ENCODE data around the gene TMEM200B.

Gene TMEM200B

GRCh38 chr1:29166291-29166878, 42.7 kb upstream of the TMEM200B start:
- no peak overlapping the region; the same call in 1 of the 2 replicates for H3K27ac ChIP-seq (ENCODE audit: low read length)
- H4K20me1 ChIP-seq (ENCODE audit: insufficient read depth, low read length) = peaks cover 97% of the 10 kb centered on the region
- peaks cover 100% of the 10 kb centered on the region for H3K79me2 ChIP-seq (ENCODE audit: insufficient read depth, low read length)
- H3K4me2 ChIP-seq (ENCODE audit: insufficient read depth, low read length) = no peak overlapping the region
- H3K27me3 ChIP-seq (ENCODE audit: insufficient read depth, low read length, poor library complexity) = no peaks in the 10 kb centered on the region
- peak; percentile 53 for DNase-seq
- H3K4me3 ChIP-seq (ENCODE audit: low read depth in 1 of 2, low read length in 2 of 2) = no peak overlapping the region
- H3K9ac ChIP-seq (ENCODE audit: low read depth, low read length) = no peak overlapping the region
- H3K9me3 ChIP-seq (ENCODE audit: insufficient read depth, low read length, severe bottlenecking) = no peaks in the 10 kb centered on the region
- no peak for TF ChIP-seq CTCF (IDR thresholded peaks at IDR 0.05; ENCODE audit: borderline replicate concordance, extremely low read depth, low read length, poor library complexity, severe bottlenecking)
- TF ChIP-seq EZH2 (IDR thresholded peaks at IDR 0.05; ENCODE audit: borderline replicate concordance, low read depth, low read length, severe bottlenecking) = no peak
- 0 out of 2 replicates have a peak, but pooled peaks cover 6% of the 10 kb centered on the region for H3K4me1 ChIP-seq (ENCODE audit: insufficient read depth, low read length)
- no peak overlapping the region for H2AFZ ChIP-seq (ENCODE audit: low read depth, low read length)
- peak; percentile 81 for ATAC-seq (ENCODE audit: insufficient read depth, low read depth)
- peaks cover 95% of the 10 kb centered on the region for H3K36me3 ChIP-seq (ENCODE audit: insufficient read depth, low read length)

- Histone ChIP-seq H3K9ac (ENCODE audit: low read depth, low read length) (no peak overlapping the region), H3K27ac (ENCODE audit: low read length) (no peak overlapping the region), H3K4me3 (ENCODE audit: low read depth in 1 of 2, low read length in 2 of 2) (no peak overlapping the region)
Observed at GRCh38 chr1:29164588-29164987, 40.9 kb upstream of the TMEM200B start.

GRCh38 chr1:29162476-29163138, 38.9 kb upstream of the TMEM200B start:
- no peak for TF ChIP-seq EZH2 (IDR thresholded peaks at IDR 0.05; ENCODE audit: borderline replicate concordance, low read depth, low read length, severe bottlenecking)
- no peak for TF ChIP-seq CTCF (IDR thresholded peaks at IDR 0.05; ENCODE audit: borderline replicate concordance, extremely low read depth, low read length, poor library complexity, severe bottlenecking)
- Histone ChIP-seq H3K4me1 (ENCODE audit: insufficient read depth, low read length) (no peaks in the 10 kb centered on the region), H3K27ac (ENCODE audit: low read length) (no peak overlapping the region), H3K4me2 (ENCODE audit: insufficient read depth, low read length) (no peak overlapping the region), H3K4me3 (ENCODE audit: low read depth in 1 of 2, low read length in 2 of 2) (no peak overlapping the region), H3K9me3 (ENCODE audit: insufficient read depth, low read length, severe bottlenecking) (no peaks in the 10 kb centered on the region), H4K20me1 (ENCODE audit: insufficient read depth, low read length) (peaks cover 85% of the 10 kb centered on the region), H3K27me3 (ENCODE audit: insufficient read depth, low read length, poor library complexity) (no peaks in the 10 kb centered on the region), H3K36me3 (ENCODE audit: insufficient read depth, low read length) (peaks cover 96% of the 10 kb centered on the region), H2AFZ (ENCODE audit: low read depth, low read length) (no peak overlapping the region), H3K9ac (ENCODE audit: low read depth, low read length) (no peak overlapping the region), H3K79me2 (ENCODE audit: insufficient read depth, low read length) (peaks cover 97% of the 10 kb centered on the region)
- DNase-seq (no peak), ATAC-seq (ENCODE audit: insufficient read depth, low read depth) (no peak)

More at GRCh38 chr1:29164588-29164987, 40.9 kb upstream of the TMEM200B start:
- no peak overlapping the region for H3K4me2 ChIP-seq (ENCODE audit: insufficient read depth, low read length)
- ATAC-seq (ENCODE audit: insufficient read depth, low read depth) (no peak), DNase-seq (no peak)
- H3K9me3 ChIP-seq (ENCODE audit: insufficient read depth, low read length, severe bottlenecking) = no peaks in the 10 kb centered on the region
- H2AFZ ChIP-seq (ENCODE audit: low read depth, low read length) = no peak overlapping the region
- TF ChIP-seq CTCF (IDR thresholded peaks at IDR 0.05; ENCODE audit: borderline replicate concordance, extremely low read depth, low read length, poor library complexity, severe bottlenecking) = no peak
- TF ChIP-seq EZH2 (IDR thresholded peaks at IDR 0.05; ENCODE audit: borderline replicate concordance, low read depth, low read length, severe bottlenecking) = no peak
- H3K36me3 ChIP-seq (ENCODE audit: insufficient read depth, low read length) = peaks cover 96% of the 10 kb centered on the region
- H4K20me1 ChIP-seq (ENCODE audit: insufficient read depth, low read length) = peaks cover 91% of the 10 kb centered on the region
- peaks cover 98% of the 10 kb centered on the region for H3K79me2 ChIP-seq (ENCODE audit: insufficient read depth, low read length)
- H3K27me3 ChIP-seq (ENCODE audit: insufficient read depth, low read length, poor library complexity) = no peaks in the 10 kb centered on the region
- H3K4me1 ChIP-seq (ENCODE audit: insufficient read depth, low read length) = 0 out of 2 replicates have a peak, but pooled peaks cover 3% of the 10 kb centered on the region

Measured in DND-41 (cell line).